GM23338 (cell line): ENCODE measurements around the gene RNF141. TPM values are rescaled to one million over a fixed set of nuclear protein-coding genes. Genes with fewer than 3 reads are reported as not detected.

Experiments used
- ATAC-seq: fragments of 200-7000 bp; cut with Tn5 transposase; 3 replicates; pipeline ENCODE4 v1.9.1; 2020
- DNase-seq: peaks from one replicate; pipeline ENCODE4 v3.0.0-alpha.2; 2015; ENCODE audit warnings: low spot score
- H2AFZ ChIP-seq: fragments of 200-600 bp; sonication (generic); 2 replicates; pipeline ENCODE4 v1.8.0; 2016; ENCODE audit warnings: antibody characterized with exemption, mild to moderate bottlenecking, moderate library complexity
- H3F3A ChIP-seq: fragments of 200-600 bp; sonication (generic); replicated peaks from 2 replicates; pipeline ENCODE4 v1.8.0; 2017; ENCODE audit warnings: antibody characterized with exemption, mixed run types, low read depth
- H3K27ac ChIP-seq: fragments of 200-600 bp; sonication (generic); 2 replicates; pipeline ENCODE4 v1.6.1; 2016; ENCODE audit warnings: low read depth
- H3K27me3 ChIP-seq: fragments of 200-600 bp; sonication (generic); 2 replicates; pipeline ENCODE4 v1.8.0; 2016; ENCODE audit warnings: mild to moderate bottlenecking, mixed run types, moderate library complexity; ENCODE audit not compliant: insufficient read depth
- H3K36me3 ChIP-seq: fragments of 200-600 bp; sonication (generic); 2 replicates; pipeline ENCODE4 v1.8.0; 2016; ENCODE audit warnings: mild to moderate bottlenecking; ENCODE audit not compliant: insufficient read depth
- H3K4me1 ChIP-seq: fragments of 200-600 bp; sonication (generic); 2 replicates; pipeline ENCODE4 v1.8.0; 2016; ENCODE audit warnings: mild to moderate bottlenecking, moderate library complexity; ENCODE audit not compliant: insufficient read depth
- H3K4me2 ChIP-seq: fragments of 200-600 bp; sonication (generic); 2 replicates; pipeline ENCODE4 v1.7.1; 2017; ENCODE audit warnings: mixed run types
- H3K4me3 ChIP-seq: fragments of 200-600 bp; sonication (generic); 2 replicates; pipeline ENCODE4 v1.6.1; 2016; ENCODE audit warnings: mixed run types
- H3K79me2 ChIP-seq: fragments of 200-600 bp; sonication (generic); replicated peaks from 2 replicates; pipeline ENCODE4 v1.8.0; 2017; ENCODE audit warnings: mild to moderate bottlenecking; ENCODE audit not compliant: insufficient read depth
- H3K9me2 ChIP-seq: fragments of 200-600 bp; sonication (generic); 2 replicates; pipeline ENCODE4 v1.8.0; 2017; ENCODE audit not compliant: insufficient read depth
- H4K20me1 ChIP-seq: fragments of 200-600 bp; sonication (generic); replicated peaks from 2 replicates; pipeline ENCODE4 v1.8.0; 2017; ENCODE audit warnings: mild to moderate bottlenecking; ENCODE audit not compliant: insufficient read depth
- H3K27ac Mint-ChIP-seq: 2 replicates; pipeline ENCODE4 v1.8.0; 2020; ENCODE audit warnings: inconsistent platforms, mild to moderate bottlenecking, moderate library complexity, mixed read lengths
- H3K27me3 Mint-ChIP-seq: 3 replicates; pipeline ENCODE4 v1.8.0; 2022; ENCODE audit warnings: low read depth, mild to moderate bottlenecking, moderate library complexity, mixed read lengths, inconsistent platforms; ENCODE audit not compliant: insufficient read depth, poor library complexity
- H3K36me3 Mint-ChIP-seq: 3 replicates; pipeline ENCODE4 v1.8.0; 2021; ENCODE audit warnings: low read depth, mild to moderate bottlenecking, inconsistent platforms, moderate library complexity, mixed read lengths
- H3K4me1 Mint-ChIP-seq: 3 replicates; pipeline ENCODE4 v1.8.0; 2020; ENCODE audit warnings: mild to moderate bottlenecking, inconsistent platforms, mixed read lengths
- H3K4me3 Mint-ChIP-seq: 3 replicates; pipeline ENCODE4 v1.8.0; 2021; ENCODE audit warnings: moderate library complexity, mild to moderate bottlenecking, inconsistent platforms, mixed read lengths
- H3K9me3 Mint-ChIP-seq: 3 replicates; pipeline ENCODE4 v1.8.0; 2020; ENCODE audit warnings: moderate library complexity, mild to moderate bottlenecking, inconsistent platforms, mixed read lengths
- CREB1 ChIP-seq: fragments of 250-450 bp; sonication (Bioruptor Pico); IDR thresholded peaks from 2 replicates; pipeline ENCODE4 v1.5.0; 2020; ENCODE audit warnings: low read depth, mild to moderate bottlenecking, moderate library complexity
- CTCF ChIP-seq, 2 experiments: fragments of 200-600 bp in 1 of 2; sonication (generic) in 1 of 2; conservative IDR thresholded peaks; 2 replicates each; pipeline versions ENCODE4 v1.5.1 to v1.6.1; 2016 to 2017; ENCODE audit warnings: antibody characterized with exemption in 2 of 2, low read depth in 2 of 2, mild to moderate bottlenecking in 2 of 2, moderate library complexity in 1 of 2
- ETS1 ChIP-seq: IDR thresholded peaks from 2 replicates; pipeline ENCODE4 v1.6.1; 2016; ENCODE audit warnings: antibody characterized with exemption
- EZH2 ChIP-seq: fragments of 200-600 bp; sonication (generic); IDR thresholded peaks from one replicate; pipeline ENCODE4 v1.8.0; 2017; ENCODE audit warnings: antibody characterized with exemption, mild to moderate bottlenecking, low read depth; ENCODE audit not compliant: unreplicated experiment
- EZH2phosphoT487 ChIP-seq: fragments of 200-600 bp; sonication (generic); IDR thresholded peaks from one replicate; pipeline ENCODE4 v1.8.1; 2018; ENCODE audit warnings: antibody characterized with exemption; ENCODE audit not compliant: unreplicated experiment
- NANOG ChIP-seq: IDR thresholded peaks from 2 replicates; pipeline ENCODE4 v1.6.1; 2016; ENCODE audit warnings: antibody characterized with exemption, borderline replicate concordance
- POLR2AphosphoS5 ChIP-seq: IDR thresholded peaks from 2 replicates; pipeline ENCODE4 v1.6.1; 2016; ENCODE audit warnings: antibody characterized with exemption, low read depth
- STAT1 ChIP-seq: IDR thresholded peaks from one replicate; pipeline ENCODE4 v1.6.1; 2016; ENCODE audit warnings: antibody characterized with exemption; ENCODE audit not compliant: unreplicated experiment
- ZNF114 ChIP-seq: fragments of 250-450 bp; sonication (Bioruptor Pico); IDR thresholded peaks from 2 replicates; pipeline ENCODE4 v1.5.0; 2020; ENCODE audit warnings: mild to moderate bottlenecking, moderate library complexity
- ZNF462 ChIP-seq: fragments of 250-450 bp; sonication (Bioruptor Pico); IDR thresholded peaks from 2 replicates; pipeline ENCODE4 v1.5.0; 2020; ENCODE audit warnings: mild to moderate bottlenecking, moderate library complexity
- polyA plus RNA-seq: library from polyadenylated mRNA; unstranded; fragments of >200 nt; fragmentation: Nextera tagmentation; extraction: Ambion mirVana; gene quantifications from 2 replicates; pipeline ENCODE4 v1.2.1, GENCODE V29; 2016
- total RNA-seq: library from RNA; depleted of rRNA; stranded (reverse); fragments of >200 nt; shearing (Covaris generic); gene quantifications from 2 replicates; pipeline ENCODE4 v1.2.3, GENCODE V29; 2014

The RNF141 gene
- total and polyA plus RNA-seq, 2 experiments from 2014 or later = 11.4 to 26.9 TPM

- no peak for TF ChIP-seq ZNF462 (CRISPR knock-in tag)
Observed at GRCh38 chr11:10502065-10502680, 38.8 kb downstream of the RNF141 start (continued).

GRCh38 chr11:10500757-10501684 lies 40.0 kb downstream of the RNF141 start:
- Mint-ChIP-seq H3K4me3 (no peak overlapping the region), H3K27me3 (peaks cover 9% of the 10 kb centered on the region), H3K9me3 (no peaks in the 10 kb centered on the region), H3K4me1 (peaks cover 12% of the 10 kb centered on the region), H3K27ac (peak overlapping the region; percentile 35; the same call in 1 of the 2 replicates), H3K36me3 (peaks cover 11% of the 10 kb centered on the region; the same call in 2 of the 3 replicates)
- Histone ChIP-seq H2AFZ (no peak overlapping the region), H4K20me1 (no peaks in the 10 kb centered on the region), H3K4me1 (no peaks in the 10 kb centered on the region), H3K79me2 (no peaks in the 10 kb centered on the region), H3K4me3 (no peak overlapping the region), H3K4me2 (no peak overlapping the region), H3F3A (no peaks in the 10 kb centered on the region), H3K36me3 (no peaks in the 10 kb centered on the region), H3K27ac (no peak overlapping the region), H3K27me3 (no peaks in the 10 kb centered on the region), H3K9me2 (0 out of 2 replicates have a peak, but pooled peaks cover 3% of the 10 kb centered on the region)
- DNase-seq (no peak), ATAC-seq (no peak; the same call in 1 of the 3 replicates)
- no peak for TF ChIP-seq CTCF (conservative IDR thresholded peaks at IDR 0.05; ENCODE audit: low read depth in 2 of 2)
- TF ChIP-seq EZH2 = no peak
- no peak for TF ChIP-seq STAT1
- no peak for TF ChIP-seq NANOG
- no peak for TF ChIP-seq ETS1
- no peak for TF ChIP-seq EZH2phosphoT487
- TF ChIP-seq CREB1 (CRISPR knock-in tag) = no peak
- no peak for TF ChIP-seq POLR2AphosphoS5
- TF ChIP-seq ZNF114 (CRISPR knock-in tag) = no peak
